Hepatocyte (in vitro differentiated cells): Measurements from ENCODE around the gene ERO1B.

ENCODE experiments used
- EZH2 ChIP-seq: fragments of 200-600 bp; sonication (generic); IDR thresholded peaks from 2 replicates; pipeline ENCODE4 v1.6.1; 2016; ENCODE audit warnings: antibody characterized with exemption, mild to moderate bottlenecking, borderline replicate concordance
- TF ChIP-seq, protein P1 (sequence below): fragments of 200-600 bp; sonication (generic); IDR thresholded peaks from 2 replicates; pipeline ENCODE4 v1.5.1; 2016; ENCODE audit warnings: antibody characterized with exemption, mild to moderate bottlenecking; ENCODE audit not compliant: poor library complexity

DNA sequence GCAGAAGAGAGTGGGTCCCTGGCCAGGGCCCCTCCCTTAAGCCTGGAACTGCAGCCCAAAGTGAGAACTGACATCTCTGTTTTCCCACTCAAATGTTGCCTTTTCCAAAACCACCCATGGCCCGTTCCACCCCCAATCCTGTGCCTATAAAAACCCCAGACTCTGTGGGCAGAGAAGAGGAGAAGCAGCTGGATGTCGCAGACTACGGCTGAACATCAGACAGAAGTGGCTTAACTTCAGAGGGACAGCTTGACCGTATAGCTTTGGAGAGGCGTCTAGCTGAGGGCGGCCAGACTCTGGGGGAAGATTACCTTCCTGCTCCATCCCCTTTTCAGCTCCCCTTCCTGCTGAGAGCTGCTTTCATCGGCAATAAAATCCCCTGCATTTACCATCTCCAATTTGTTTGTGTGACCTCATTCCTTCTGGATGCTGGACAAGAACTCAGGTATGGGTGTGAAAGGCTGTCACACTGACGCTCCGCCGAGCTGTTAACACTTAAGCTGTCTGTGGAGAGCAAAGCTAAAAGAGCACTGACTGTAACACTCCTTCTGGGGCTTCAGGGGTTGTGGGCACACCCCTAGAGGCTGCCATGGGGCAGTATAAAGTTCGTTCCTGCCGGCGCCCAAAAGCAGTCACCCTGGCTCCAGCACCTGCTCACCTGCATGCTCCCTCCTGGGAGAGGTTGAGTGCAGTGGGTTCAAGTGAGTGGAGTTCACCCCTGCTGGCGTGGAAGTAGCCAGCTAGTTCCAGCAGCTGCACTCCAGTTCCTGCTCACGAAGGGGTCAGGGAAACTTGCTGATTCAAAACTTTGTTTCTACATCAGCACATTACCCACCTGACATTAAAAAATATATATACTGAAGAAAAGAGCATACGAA lies 19.6 kb upstream of the ERO1B start:
- TF ChIP-seq, protein P1, sequence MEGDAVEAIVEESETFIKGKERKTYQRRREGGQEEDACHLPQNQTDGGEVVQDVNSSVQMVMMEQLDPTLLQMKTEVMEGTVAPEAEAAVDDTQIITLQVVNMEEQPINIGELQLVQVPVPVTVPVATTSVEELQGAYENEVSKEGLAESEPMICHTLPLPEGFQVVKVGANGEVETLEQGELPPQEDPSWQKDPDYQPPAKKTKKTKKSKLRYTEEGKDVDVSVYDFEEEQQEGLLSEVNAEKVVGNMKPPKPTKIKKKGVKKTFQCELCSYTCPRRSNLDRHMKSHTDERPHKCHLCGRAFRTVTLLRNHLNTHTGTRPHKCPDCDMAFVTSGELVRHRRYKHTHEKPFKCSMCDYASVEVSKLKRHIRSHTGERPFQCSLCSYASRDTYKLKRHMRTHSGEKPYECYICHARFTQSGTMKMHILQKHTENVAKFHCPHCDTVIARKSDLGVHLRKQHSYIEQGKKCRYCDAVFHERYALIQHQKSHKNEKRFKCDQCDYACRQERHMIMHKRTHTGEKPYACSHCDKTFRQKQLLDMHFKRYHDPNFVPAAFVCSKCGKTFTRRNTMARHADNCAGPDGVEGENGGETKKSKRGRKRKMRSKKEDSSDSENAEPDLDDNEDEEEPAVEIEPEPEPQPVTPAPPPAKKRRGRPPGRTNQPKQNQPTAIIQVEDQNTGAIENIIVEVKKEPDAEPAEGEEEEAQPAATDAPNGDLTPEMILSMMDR, result no peak
- no peak for TF ChIP-seq EZH2
